CD4-positive, CD25-positive, alpha-beta regulatory T cell (primary cell): ENCODE measurements around the gene LRP1. TPM values are rescaled to one million over a fixed set of nuclear protein-coding genes. Genes with fewer than 3 reads are reported as not detected.

Experiments used
- ATAC-seq, 2 donors: fragments of 150-1000 bp; cut with Tn5 transposase; one replicate each; pipeline ENCODE4 v1.10.0; 2021; ENCODE audit warnings: low read depth in 2 of 2, moderate number of reproducible peaks in 2 of 2, moderate library complexity in 1 of 2
- DNase-seq, 3 donors: peaks; one replicate each; pipeline versions ENCODE4 v3.0.0 to v3.0.0-alpha.2; 2012 to 2022; ENCODE audit warnings: mixed read lengths in 1 of 3
- H3K27ac ChIP-seq: one replicate; pipeline ENCODE4 v1.7.0; 2013; ENCODE audit warnings: mild to moderate bottlenecking, low read length; ENCODE audit not compliant: insufficient read depth, poor library complexity, severe bottlenecking
- H3K27me3 ChIP-seq: one replicate; pipeline ENCODE4 v1.7.0; 2013; ENCODE audit warnings: low read length; ENCODE audit not compliant: control insufficient read depth, insufficient read depth
- H3K36me3 ChIP-seq: one replicate; pipeline ENCODE4 v1.7.0; 2013; ENCODE audit warnings: mild to moderate bottlenecking, low read length, moderate library complexity; ENCODE audit not compliant: control insufficient read depth, insufficient read depth
- H3K4me1 ChIP-seq: 2 replicates; pipeline ENCODE4 v1.7.0; 2013; ENCODE audit warnings: mild to moderate bottlenecking, low read length; ENCODE audit not compliant: insufficient read depth, control insufficient read depth, poor library complexity, severe bottlenecking
- H3K4me3 ChIP-seq: one replicate; pipeline ENCODE4 v1.7.0; 2013; ENCODE audit warnings: low read depth, mild to moderate bottlenecking, low read length, moderate library complexity
- H3K9me3 ChIP-seq, 2 experiments: 1 replicate in 1 of 2; 2 replicates in 1 of 2; pipeline ENCODE4 v1.7.0; 2013; ENCODE audit warnings: low read length in 2 of 2, mild to moderate bottlenecking in 1 of 2, moderate library complexity in 1 of 2; ENCODE audit not compliant: control insufficient read depth in 2 of 2
- H3K27ac Mint-ChIP-seq, 3 donors: one replicate each; pipeline ENCODE4 v1.8.0; 2020 to 2022; ENCODE audit warnings: mild to moderate bottlenecking in 3 of 3, mixed read lengths in 3 of 3, moderate library complexity in 2 of 3
- H3K27me3 Mint-ChIP-seq: one replicate; pipeline ENCODE4 v1.8.0; 2022; ENCODE audit warnings: mild to moderate bottlenecking, mixed read lengths
- H3K36me3 Mint-ChIP-seq: one replicate; pipeline ENCODE4 v1.8.0; 2020; ENCODE audit warnings: mixed read lengths
- H3K4me1 Mint-ChIP-seq, 4 donors: one replicate each; pipeline ENCODE4 v1.8.0; 2020 to 2022; ENCODE audit warnings: mixed read lengths in 4 of 4, mild to moderate bottlenecking in 1 of 4
- H3K4me3 Mint-ChIP-seq, 4 donors: one replicate each; pipeline ENCODE4 v1.8.0; 2020 to 2022; ENCODE audit warnings: mild to moderate bottlenecking in 4 of 4, mixed read lengths in 4 of 4, moderate library complexity in 3 of 4
- H3K9me3 Mint-ChIP-seq, 7 donors: one replicate each; pipeline ENCODE4 v1.8.0; 2020 to 2022; ENCODE audit warnings: mixed read lengths in 7 of 7, mild to moderate bottlenecking in 3 of 7, moderate library complexity in 2 of 7
- polyA plus RNA-seq, 4 donors: library from polyadenylated mRNA; unstranded; fragments of 300-500 nt; fragmentation: Illumina TruSeq; gene quantifications; one replicate each; pipeline ENCODE4 v1.2.3, GENCODE V29; 2021
- total RNA-seq: library from RNA; stranded (reverse); gene quantifications from one replicate; pipeline ENCODE4 v1.2.3, GENCODE V29; 2022

LRP1 gene
- total and polyA plus RNA-seq, 5 donors from 2014 or later = 0.13 to 3.9 (median 0.21) TPM; not detected in 1

DNA sequence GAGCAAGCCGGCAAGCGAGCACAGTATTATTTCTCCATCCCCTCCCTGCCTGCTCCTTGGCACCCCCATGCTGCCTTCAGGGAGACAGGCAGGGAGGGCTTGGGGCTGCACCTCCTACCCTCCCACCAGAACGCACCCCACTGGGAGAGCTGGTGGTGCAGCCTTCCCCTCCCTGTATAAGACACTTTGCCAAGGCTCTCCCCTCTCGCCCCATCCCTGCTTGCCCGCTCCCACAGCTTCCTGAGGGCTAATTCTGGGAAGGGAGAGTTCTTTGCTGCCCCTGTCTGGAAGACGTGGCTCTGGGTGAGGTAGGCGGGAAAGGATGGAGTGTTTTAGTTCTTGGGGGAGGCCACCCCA lies 84.4 kb downstream of the LRP1 start:
- H3K27ac ChIP-seq = no peak overlapping the region
- no peaks in the 10 kb centered on the region for H3K36me3 Mint-ChIP-seq
- H3K4me3 Mint-ChIP-seq = no peak overlapping the region
- H3K4me1 Mint-ChIP-seq = peaks cover 4 to 40% (median 27%) of the 10 kb centered on the region in 4 donors
- DNase-seq (no peak), ATAC-seq (no peak)
- peaks cover 23% of the 10 kb centered on the region for H3K27me3 ChIP-seq
- peaks cover 43% of the 10 kb centered on the region for H3K4me1 ChIP-seq
- peaks cover 0 to 2% (median 0%) of the 10 kb centered on the region in 7 donors for H3K9me3 Mint-ChIP-seq
- H3K27me3 Mint-ChIP-seq = peaks cover 41% of the 10 kb centered on the region
- H3K4me3 ChIP-seq = no peak overlapping the region
- H3K9me3 ChIP-seq = no peaks in the 10 kb centered on the region
- H3K27ac Mint-ChIP-seq = no peak overlapping the region
- H3K36me3 ChIP-seq = no peaks in the 10 kb centered on the region

GRCh38 chr12:57213058-57213715 lies 84.9 kb downstream of the LRP1 start:
- H3K4me3 Mint-ChIP-seq = peak overlapping the region in 3 of 4 donors; percentile 28 to 58 (median 55)
- peak; percentile 77 to 83 (median 82) for DNase-seq
- H3K4me3 ChIP-seq = no peak overlapping the region
- H3K27me3 ChIP-seq = peaks cover 24% of the 10 kb centered on the region
- H3K36me3 Mint-ChIP-seq = no peaks in the 10 kb centered on the region
- H3K4me1 Mint-ChIP-seq = peaks cover 4 to 45% (median 31%) of the 10 kb centered on the region in 4 donors
- H3K36me3 ChIP-seq = no peaks in the 10 kb centered on the region
- H3K9me3 ChIP-seq = no peaks in the 10 kb centered on the region
- H3K4me1 ChIP-seq = peaks cover 44% of the 10 kb centered on the region
- peaks cover 0 to 2% (median 0%) of the 10 kb centered on the region in 7 donors for H3K9me3 Mint-ChIP-seq
- H3K27ac ChIP-seq = no peak overlapping the region
- peak; percentile 69 to 76 for ATAC-seq
- H3K27me3 Mint-ChIP-seq = peaks cover 46% of the 10 kb centered on the region
- no peak overlapping the region for H3K27ac Mint-ChIP-seq

- H3K4me3 Mint-ChIP-seq = peak overlapping the region; percentile 48 to 82 (median 62)
- no peak overlapping the region for H3K4me3 ChIP-seq
- peak in 1 of 3 donors; percentile 17 for DNase-seq
- H3K4me1 Mint-ChIP-seq = peaks cover 4 to 48% (median 35%) of the 10 kb centered on the region in 4 donors
- H3K9me3 Mint-ChIP-seq = peaks cover 0 to 3% (median 0%) of the 10 kb centered on the region in 7 donors
- peaks cover 53% of the 10 kb centered on the region for H3K27me3 Mint-ChIP-seq
- H3K27ac ChIP-seq = no peak overlapping the region
- H3K27ac Mint-ChIP-seq = peak overlapping the region in 1 of 3 donors; percentile 31
- H3K9me3 ChIP-seq = no peaks in the 10 kb centered on the region
- H3K36me3 ChIP-seq = no peaks in the 10 kb centered on the region
- H3K27me3 ChIP-seq = peaks cover 31% of the 10 kb centered on the region
- no peaks in the 10 kb centered on the region for H3K36me3 Mint-ChIP-seq
- H3K4me1 ChIP-seq = peaks cover 44% of the 10 kb centered on the region
- no peak for ATAC-seq
Measured at GRCh38 chr12:57213763-57214397, 85.6 kb downstream of the LRP1 start.

GRCh38 chr12:57214398-57214781 lies 86.1 kb downstream of the LRP1 start:
- ATAC-seq = peak; percentile 22 to 45
- peak; percentile 60 to 74 (median 68) for DNase-seq
- peaks cover 4 to 50% (median 35%) of the 10 kb centered on the region in 4 donors for H3K4me1 Mint-ChIP-seq
- peak overlapping the region; percentile 48 to 82 (median 62) for H3K4me3 Mint-ChIP-seq
- peaks cover 58% of the 10 kb centered on the region for H3K27me3 Mint-ChIP-seq
- Histone ChIP-seq H3K36me3 (no peaks in the 10 kb centered on the region), H3K4me3 (no peak overlapping the region), H3K27me3 (peaks cover 34% of the 10 kb centered on the region), H3K27ac (no peak overlapping the region), H3K4me1 (peaks cover 44% of the 10 kb centered on the region), H3K9me3 (no peaks in the 10 kb centered on the region)
- peaks cover 0 to 3% (median 0%) of the 10 kb centered on the region in 7 donors for H3K9me3 Mint-ChIP-seq
- H3K27ac Mint-ChIP-seq = peak overlapping the region in 2 of 3 donors; percentile 31 to 82
- no peaks in the 10 kb centered on the region for H3K36me3 Mint-ChIP-seq

- H3K36me3 Mint-ChIP-seq = no peaks in the 10 kb centered on the region
- peak overlapping the region in 2 of 3 donors; percentile 75 to 82 for H3K27ac Mint-ChIP-seq
- Histone ChIP-seq H3K27ac (no peak overlapping the region), H3K9me3 (no peaks in the 10 kb centered on the region), H3K36me3 (no peaks in the 10 kb centered on the region), H3K4me1 (peaks cover 44% of the 10 kb centered on the region), H3K4me3 (no peak overlapping the region), H3K27me3 (peaks cover 38% of the 10 kb centered on the region)
- peaks cover 4 to 53% (median 37%) of the 10 kb centered on the region in 4 donors for H3K4me1 Mint-ChIP-seq
- H3K27me3 Mint-ChIP-seq = peaks cover 64% of the 10 kb centered on the region
- ATAC-seq (no peak), DNase-seq (no peak)
- H3K9me3 Mint-ChIP-seq = peaks cover 0 to 3% (median 0%) of the 10 kb centered on the region in 7 donors
- H3K4me3 Mint-ChIP-seq = peak overlapping the region in 3 of 4 donors; percentile 55 to 85 (median 76)
Measured at GRCh38 chr12:57215065-57215464, 86.8 kb downstream of the LRP1 start.

- Mint-ChIP-seq H3K36me3 (peaks cover under 1% of the 10 kb centered on the region), H3K9me3 (peaks cover 0 to 3% (median 0%) of the 10 kb centered on the region in 7 donors), H3K4me3 (peak overlapping the region; percentile 55 to 85 (median 76)), H3K4me1 (peaks cover 4 to 54% (median 38%) of the 10 kb centered on the region in 4 donors), H3K27ac (peak overlapping the region in 1 of 3 donors; percentile 77), H3K27me3 (peaks cover 65% of the 10 kb centered on the region)
- ATAC-seq (no peak), DNase-seq (peak in 2 of 3 donors; percentile 37 to 48)
- Histone ChIP-seq H3K9me3 (no peaks in the 10 kb centered on the region), H3K4me1 (peaks cover 44% of the 10 kb centered on the region), H3K27me3 (peaks cover 40% of the 10 kb centered on the region), H3K27ac (no peak overlapping the region), H3K4me3 (peak overlapping the region; percentile 0), H3K36me3 (no peaks in the 10 kb centered on the region)
Measured at GRCh38 chr12:57215668-57216013, 87.4 kb downstream of the LRP1 start.

DNA sequence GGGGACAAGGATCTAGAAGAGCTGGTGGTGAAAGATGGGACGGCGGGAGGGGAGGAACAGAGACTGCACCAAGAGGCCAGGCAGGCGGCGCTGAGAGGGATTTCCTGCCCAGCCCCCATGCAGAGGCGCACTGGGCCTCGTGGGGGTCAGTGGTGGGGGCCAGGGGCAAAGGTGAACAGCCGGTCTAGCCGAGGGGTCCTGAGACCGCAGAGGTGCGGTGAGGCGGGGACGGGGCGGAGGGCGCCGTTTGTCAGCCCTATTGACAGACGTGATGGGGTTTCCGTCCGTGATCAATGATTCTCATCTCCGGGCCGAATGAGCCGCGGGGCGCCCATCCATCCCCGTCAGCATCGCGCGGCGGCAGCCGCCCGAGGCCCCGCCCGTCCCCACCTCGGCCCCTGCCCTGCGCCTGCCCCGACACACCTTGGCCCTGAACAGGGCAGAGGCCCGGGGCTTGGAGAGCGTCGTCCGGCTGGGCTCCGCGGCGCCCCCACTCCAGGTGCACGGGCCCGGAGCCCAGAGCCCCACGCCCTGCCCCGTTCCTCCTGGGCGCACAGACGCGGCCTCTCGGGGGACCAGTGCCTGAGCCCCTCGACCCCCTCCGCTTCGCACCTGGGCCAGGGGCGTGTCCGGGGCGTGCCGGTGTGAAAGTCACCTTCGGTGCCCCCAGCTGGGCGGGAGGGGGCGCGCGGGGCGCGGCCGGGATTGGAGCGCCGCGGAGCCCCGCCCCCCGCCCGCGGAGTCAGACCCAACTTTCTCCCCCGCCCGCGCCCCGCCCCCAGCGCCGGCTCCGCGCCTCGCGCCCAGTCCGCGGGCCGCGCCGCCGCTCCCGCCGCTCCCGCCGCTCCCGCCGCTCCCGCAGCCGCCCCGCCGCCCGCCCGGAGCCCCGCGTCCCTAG lies 88.0 kb downstream of the LRP1 start, which contains the start of gene NXPH4:
Gene NXPH4, plus strand, starts transcription at position 781 of the 898 bp plus-strand sequence. CDS start 176 bp downstream, outside the sequence.
- Histone ChIP-seq H3K27ac (no peak within 1 kb of the TSS), H3K4me3 (peak within 1 kb of the TSS; percentile 0)
- peaks cover 0 to 3% (median 0%) of the 10 kb centered on the region in 7 donors for H3K9me3 Mint-ChIP-seq

More for the DNA sequence above, 88.0 kb downstream of the LRP1 start, which contains the start of gene NXPH4:
- peaks cover 71% of the 10 kb centered on the region for H3K27me3 Mint-ChIP-seq
- DNase-seq = peak; percentile 34 to 66 (median 35)
- H3K27ac Mint-ChIP-seq = peak within 1 kb of the TSS in 1 of 3 donors; percentile 77
- Histone ChIP-seq H3K36me3 (no peaks in the 10 kb centered on the region), H3K27me3 (peaks cover 44% of the 10 kb centered on the region), H3K4me1 (peaks cover 46% of the 10 kb centered on the region), H3K9me3 (no peaks in the 10 kb centered on the region)
- H3K4me3 Mint-ChIP-seq = peak within 1 kb of the TSS; percentile 83 to 90 (median 85)
- ATAC-seq = peak; percentile 17 to 39
- H3K4me1 Mint-ChIP-seq = peaks cover 4 to 61% (median 39%) of the 10 kb centered on the region in 4 donors
- peaks cover 3% of the 10 kb centered on the region for H3K36me3 Mint-ChIP-seq
